Body of pancreas (tissue), 4 donors: ENCODE data around the gene HS6ST2. TPM values are rescaled to one million over a fixed set of nuclear protein-coding genes. Genes with fewer than 3 reads are reported as not detected.

ENCODE experiments used
- ATAC-seq: fragments of 150-250 bp; one replicate; pipeline ENCODE4 v1.9.1; 2016
- DNase-seq, 4 donors: peaks; one replicate each; pipeline ENCODE4 v3.0.0-alpha.2; 2019
- H3K27ac ChIP-seq, 4 donors: fragments of 200-600 bp; sonication (generic); 1 replicate in 3 of 4; 2 replicates in 1 of 4; pipeline versions ENCODE4 v1.5.1 to v1.6.1; 2016 to 2019; ENCODE audit warnings: mild to moderate bottlenecking in 1 of 4, mixed read lengths in 1 of 4, moderate library complexity in 1 of 4
- H3K27me3 ChIP-seq, 2 donors: fragments of 200-600 bp; sonication (generic); one replicate each; pipeline ENCODE4 v1.6.0; 2016; ENCODE audit warnings: mild to moderate bottlenecking in 1 of 2
- H3K36me3 ChIP-seq, 2 donors: fragments of 200-600 bp; sonication (generic); replicated peaks in 1 of 2; 2 replicates each; pipeline ENCODE4 v1.5.1; 2016; ENCODE audit warnings: low read depth in 2 of 2; ENCODE audit not compliant: insufficient read depth in 1 of 2
- H3K4me1 ChIP-seq: fragments of 200-600 bp; sonication (generic); one replicate; pipeline ENCODE4 v1.6.0; 2016
- H3K4me3 ChIP-seq, 2 donors: fragments of 200-600 bp; sonication (generic); 1 replicate in 1 of 2; 2 replicates in 1 of 2; pipeline ENCODE4 v1.5.1; 2016 to 2019
- H3K9me3 ChIP-seq, 3 donors: fragments of 200-600 bp; sonication (generic); 1 replicate in 2 of 3; 2 replicates in 1 of 3; pipeline ENCODE4 v1.5.1; 2016
- POLR2A ChIP-seq, 3 donors: fragments of 450-650 bp; IDR thresholded peaks; one replicate each; pipeline ENCODE4 v1.6.1; 2016; ENCODE audit warnings: antibody characterized with exemption in 3 of 3, mild to moderate bottlenecking in 2 of 3
- WGBS, 2 donors: methylation state at CpG; one replicate each; pipeline ENCODE4 v1.1.5; 2017; 5-methylcytosine and 5-hydroxymethylcytosine counted together
- intact Hi-C: fragments of 100-400 bp; cut with DNase I; formaldehyde crosslinking; loops from one replicate; pipeline ENCODE4 v1.15.1; 2023
- total RNA-seq, 2 donors: library from RNA; depleted of rRNA; stranded (reverse); fragments of >200 nt; gene quantifications; one replicate each; pipeline ENCODE4 v1.1.0, GENCODE V29; 2016
- TF ChIP-seq, protein P1 (sequence below), 7 experiments: fragments of 450-650 bp in 4 of 7; fragments of 200-600 bp in 3 of 7; sonication (generic) in 3 of 7; IDR thresholded peaks; one replicate each; pipeline ENCODE4 v1.5.1; 2016 to 2019; ENCODE audit warnings: antibody characterized with exemption in 7 of 7

Gene HS6ST2
- total RNA-seq, 2 donors from 2014 or later, result 2.6 to 5.3 TPM

DNA sequence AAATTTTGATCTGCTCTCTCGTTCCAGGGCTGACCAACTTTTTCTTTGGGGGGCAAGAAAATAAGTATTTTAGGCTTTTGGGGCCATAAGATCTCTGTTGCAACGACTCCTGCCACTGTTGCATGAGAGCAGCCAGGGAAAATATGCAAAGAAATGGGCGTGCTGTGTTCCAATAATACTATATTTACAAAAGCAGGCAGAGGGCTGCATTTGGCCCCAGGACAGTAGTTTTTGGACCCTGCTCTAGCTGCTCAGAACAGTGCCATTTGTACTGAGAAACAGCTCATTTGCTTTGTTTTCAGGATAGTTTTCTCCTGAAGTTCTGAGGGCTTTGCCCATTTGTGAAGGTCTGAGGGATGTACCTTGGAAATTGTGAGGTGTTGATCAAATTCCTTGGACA lies 334.5 kb downstream of the HS6ST2 start:
- H3K9me3 ChIP-seq, result no peaks in the 10 kb centered on the region
- ATAC-seq, result no peak
- no peaks in the 10 kb centered on the region for H3K27me3 ChIP-seq
- H3K4me1 ChIP-seq, result no peaks in the 10 kb centered on the region
- no peak for DNase-seq
- no peaks in the 10 kb centered on the region for H3K36me3 ChIP-seq
- no peak overlapping the region for H3K27ac ChIP-seq
- WGBS, 2 donors, result 70 to 92% methylated on average over 3 of the region's 3 CpGs
- no peak overlapping the region for H3K4me3 ChIP-seq
- no peak for TF ChIP-seq POLR2A (IDR thresholded peaks at IDR 0.05)
- TF ChIP-seq, protein P1, sequence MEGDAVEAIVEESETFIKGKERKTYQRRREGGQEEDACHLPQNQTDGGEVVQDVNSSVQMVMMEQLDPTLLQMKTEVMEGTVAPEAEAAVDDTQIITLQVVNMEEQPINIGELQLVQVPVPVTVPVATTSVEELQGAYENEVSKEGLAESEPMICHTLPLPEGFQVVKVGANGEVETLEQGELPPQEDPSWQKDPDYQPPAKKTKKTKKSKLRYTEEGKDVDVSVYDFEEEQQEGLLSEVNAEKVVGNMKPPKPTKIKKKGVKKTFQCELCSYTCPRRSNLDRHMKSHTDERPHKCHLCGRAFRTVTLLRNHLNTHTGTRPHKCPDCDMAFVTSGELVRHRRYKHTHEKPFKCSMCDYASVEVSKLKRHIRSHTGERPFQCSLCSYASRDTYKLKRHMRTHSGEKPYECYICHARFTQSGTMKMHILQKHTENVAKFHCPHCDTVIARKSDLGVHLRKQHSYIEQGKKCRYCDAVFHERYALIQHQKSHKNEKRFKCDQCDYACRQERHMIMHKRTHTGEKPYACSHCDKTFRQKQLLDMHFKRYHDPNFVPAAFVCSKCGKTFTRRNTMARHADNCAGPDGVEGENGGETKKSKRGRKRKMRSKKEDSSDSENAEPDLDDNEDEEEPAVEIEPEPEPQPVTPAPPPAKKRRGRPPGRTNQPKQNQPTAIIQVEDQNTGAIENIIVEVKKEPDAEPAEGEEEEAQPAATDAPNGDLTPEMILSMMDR (IDR thresholded peaks at IDR 0.05), result no peak
- intact Hi-C loops, result loop anchor here (10.0 kb wide), 1 partner anchor 329 kb away; no protein-coding TSS in a partner anchor

DNA sequence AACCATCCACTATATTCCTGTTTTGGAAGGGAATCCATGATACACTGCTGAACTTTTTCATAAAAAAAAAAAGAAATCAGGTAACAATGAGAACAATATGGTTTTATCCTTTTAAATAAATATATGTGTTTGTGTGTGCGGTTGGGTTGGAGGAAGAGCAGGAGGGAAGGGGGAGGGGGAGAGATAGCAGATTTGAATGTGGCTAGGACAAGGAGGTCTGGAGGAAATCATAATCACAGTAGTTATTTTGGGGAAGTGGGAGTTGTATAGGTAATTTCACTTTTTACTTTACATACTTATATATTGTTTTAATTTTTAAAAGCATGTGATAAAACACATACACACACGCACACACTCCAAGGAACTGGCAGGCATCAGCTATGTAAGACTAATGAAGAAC lies 335.1 kb downstream of the HS6ST2 start:
- Histone ChIP-seq H3K9me3 (no peaks in the 10 kb centered on the region), H3K36me3 (no peaks in the 10 kb centered on the region), H3K4me1 (no peaks in the 10 kb centered on the region), H3K4me3 (no peak overlapping the region), H3K27me3 (no peaks in the 10 kb centered on the region), H3K27ac (no peak overlapping the region)
- DNase-seq, result no peak
- TF ChIP-seq POLR2A (IDR thresholded peaks at IDR 0.05), result no peak
- TF ChIP-seq, protein P1 (IDR thresholded peaks at IDR 0.05), result no peak
- 68 to 76% methylated on average over 2 of the region's 2 CpGs for WGBS, 2 donors
- intact Hi-C loops, result loop anchor here (10.0 kb wide), 1 partner anchor 328 kb away; no protein-coding TSS in a partner anchor
- ATAC-seq, result no peak

DNA sequence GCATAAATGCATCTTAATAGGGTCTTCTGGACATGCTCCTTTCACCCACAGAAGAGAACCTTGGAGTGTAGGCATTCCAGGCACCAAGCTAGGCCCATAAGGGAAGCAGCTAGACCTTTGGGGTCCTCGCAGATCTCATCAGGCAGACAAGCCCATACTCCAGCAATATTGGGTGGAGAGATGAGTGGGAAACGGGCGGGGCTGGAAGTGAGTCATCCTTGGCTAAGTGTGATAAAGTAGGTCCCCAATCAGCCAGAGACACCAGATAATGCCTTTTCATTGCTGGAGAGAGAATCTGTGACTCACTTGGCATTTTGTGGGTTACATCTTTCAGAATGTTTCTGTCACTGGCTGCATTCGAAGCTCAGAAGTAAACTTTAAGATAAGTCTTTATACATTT lies 336.3 kb downstream of the HS6ST2 start:
- WGBS, 2 donors, result 76 to 77% methylated on average over 4 of the region's 4 CpGs
- ATAC-seq (no peak), DNase-seq (no peak)
- TF ChIP-seq, protein P1 (IDR thresholded peaks at IDR 0.05), result no peak
- TF ChIP-seq POLR2A (IDR thresholded peaks at IDR 0.05), result no peak
- H3K27me3 ChIP-seq, result no peaks in the 10 kb centered on the region
- intact Hi-C loops, result loop anchor here (10.0 kb wide), 1 partner anchor 327 kb away; no protein-coding TSS in a partner anchor
- no peaks in the 10 kb centered on the region for H3K36me3 ChIP-seq
- no peak overlapping the region for H3K27ac ChIP-seq
- no peaks in the 10 kb centered on the region for H3K4me1 ChIP-seq
- H3K4me3 ChIP-seq, result no peak overlapping the region
- no peaks in the 10 kb centered on the region for H3K9me3 ChIP-seq

DNA sequence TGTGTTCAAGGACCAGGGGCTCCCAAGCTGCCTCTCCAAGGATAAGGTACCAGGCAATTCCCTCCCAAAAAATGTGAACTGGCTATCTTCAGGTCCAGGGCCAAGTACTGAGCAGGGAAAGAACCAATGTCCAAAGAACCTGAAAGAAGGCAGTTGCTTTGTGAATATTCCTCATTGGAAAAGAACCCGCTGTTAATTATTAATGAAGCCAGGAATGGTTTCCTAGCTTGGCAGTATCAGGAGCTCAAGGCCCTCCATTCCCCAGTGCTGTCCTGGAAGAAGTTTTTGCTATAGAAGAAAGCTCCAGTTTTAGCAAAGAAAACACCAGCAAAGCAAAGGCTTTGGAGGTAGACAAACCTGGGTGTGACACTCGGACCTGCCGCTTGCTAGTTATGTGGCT lies 339.6 kb downstream of the HS6ST2 start:
- ATAC-seq, result no peak
- intact Hi-C loops, result no loop called here
- Histone ChIP-seq H3K4me3 (no peak overlapping the region), H3K27me3 (no peaks in the 10 kb centered on the region), H3K9me3 (no peaks in the 10 kb centered on the region), H3K36me3 (no peaks in the 10 kb centered on the region), H3K4me1 (no peaks in the 10 kb centered on the region), H3K27ac (no peak overlapping the region)
- TF ChIP-seq, protein P1 (IDR thresholded peaks at IDR 0.05), result no peak
- no peak for TF ChIP-seq POLR2A (IDR thresholded peaks at IDR 0.05)
- 39 to 47% methylated on average over 3 of the region's 3 CpGs for WGBS, 2 donors
- DNase-seq, result no peak

DNA sequence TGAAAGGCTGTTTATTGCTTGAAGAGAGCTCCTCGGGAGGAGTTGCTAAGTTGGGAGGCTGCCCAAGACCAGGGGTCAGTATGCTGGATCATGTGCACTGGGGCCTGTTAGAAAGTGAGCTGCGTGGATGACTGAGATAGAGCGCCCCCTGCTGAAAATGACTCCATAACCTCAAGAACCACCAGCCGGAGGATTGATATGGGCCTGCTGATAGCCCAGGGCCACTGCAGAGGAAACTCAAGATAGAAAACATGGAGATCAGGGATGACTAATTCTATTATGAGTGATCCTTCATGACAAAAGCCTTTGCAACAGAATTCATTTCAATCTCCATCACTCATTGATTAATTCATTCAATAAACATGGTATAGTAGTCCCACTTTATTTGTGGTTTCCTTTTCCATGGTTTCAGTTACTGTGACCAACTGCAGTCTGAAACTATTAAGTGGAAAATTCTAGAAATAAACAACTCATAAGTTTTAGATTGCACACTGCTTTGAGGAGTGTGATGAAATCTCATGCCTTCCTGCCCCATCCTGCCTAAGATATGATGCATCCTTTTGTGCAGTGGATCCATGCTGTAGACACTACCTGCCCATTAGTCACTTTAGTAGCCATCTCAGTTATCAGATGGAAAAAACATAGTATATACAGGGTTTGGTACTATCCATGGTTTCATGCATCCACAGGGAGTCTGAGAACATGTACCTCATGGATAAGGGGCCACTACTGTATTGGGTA lies 342.9 kb downstream of the HS6ST2 start:
- intact Hi-C loops, result no loop called here
- H3K27me3 ChIP-seq, result no peaks in the 10 kb centered on the region
- WGBS, 2 donors, result 17 to 19% methylated on average over 4 of the region's 4 CpGs
- no peaks in the 10 kb centered on the region for H3K9me3 ChIP-seq
- H3K36me3 ChIP-seq, result no peaks in the 10 kb centered on the region
- peak; percentile 48 for ATAC-seq
- H3K27ac ChIP-seq, result no peak overlapping the region
- no peaks in the 10 kb centered on the region for H3K4me1 ChIP-seq
- no peak overlapping the region for H3K4me3 ChIP-seq
- peak; percentile 54 to 71 (median 59) for DNase-seq
- TF ChIP-seq POLR2A (IDR thresholded peaks at IDR 0.05), result no peak
- TF ChIP-seq, protein P1 (IDR thresholded peaks at IDR 0.05), result peak in 6 of 7 experiments; percentile 22 to 55 (median 40)
